Middle frontal gyrus (tissue), 1 donor: Measurements from ENCODE around the gene NOXA1.

Experiments
- DNase-seq: peaks from one replicate; pipeline ENCODE4 v3.0.0-alpha.2; 2015; ENCODE audit warnings: low spot score; ENCODE audit errors: extremely low spot score

The NOXA1 gene

GRCh38 chr9:137387114-137387890 lies 35.9 kb upstream of the NOXA1 start:
- no peak for DNase-seq

GRCh38 chr9:137387891-137388560 lies 35.2 kb upstream of the NOXA1 start:
- DNase-seq = no peak

GRCh38 chr9:137388589-137389427 lies 34.4 kb upstream of the NOXA1 start:
- DNase-seq = no peak

DNA sequence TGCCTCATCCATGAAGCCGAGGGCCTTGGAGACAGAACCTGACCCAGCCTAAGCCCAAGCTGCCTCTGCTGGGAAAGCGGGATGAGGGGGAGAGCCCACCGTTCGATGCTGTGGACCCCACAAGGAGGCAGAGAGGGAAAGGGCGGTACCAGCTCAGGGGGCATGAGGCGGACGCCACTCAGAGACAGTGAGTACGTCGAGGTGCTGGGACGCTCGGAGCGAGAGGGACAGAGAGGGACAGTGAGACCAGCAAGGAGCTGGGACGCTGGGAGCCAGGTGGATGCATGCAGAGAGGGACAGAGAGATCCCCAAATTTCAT lies 33.8 kb upstream of the NOXA1 start:
- no peak for DNase-seq

GRCh38 chr9:137390553-137391410 lies 32.4 kb upstream of the NOXA1 start:
- no peak for DNase-seq

DNA sequence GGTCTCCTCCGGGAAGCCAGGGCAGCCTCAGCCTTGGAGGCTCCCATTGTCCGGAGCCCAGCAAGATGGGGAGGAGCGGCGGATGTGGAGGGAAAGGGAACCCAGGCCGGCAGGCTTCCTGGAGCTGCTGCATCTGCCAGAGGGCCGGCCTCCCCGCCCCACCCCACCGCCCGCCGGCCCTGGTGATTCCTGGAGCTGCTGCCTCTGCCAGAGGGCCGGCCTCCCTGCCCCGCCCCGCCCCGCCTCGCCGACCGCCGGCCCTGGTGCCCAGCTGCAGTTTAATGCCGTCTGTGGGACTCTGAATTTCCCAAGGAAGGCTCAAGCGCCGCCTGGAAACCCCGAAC lies 31.8 kb upstream of the NOXA1 start:
- DNase-seq = no peak

- DNase-seq = no peak
These were observed 30.8 kb upstream of the NOXA1 start for GRCh38 chr9:137392232-137393007.

DNA sequence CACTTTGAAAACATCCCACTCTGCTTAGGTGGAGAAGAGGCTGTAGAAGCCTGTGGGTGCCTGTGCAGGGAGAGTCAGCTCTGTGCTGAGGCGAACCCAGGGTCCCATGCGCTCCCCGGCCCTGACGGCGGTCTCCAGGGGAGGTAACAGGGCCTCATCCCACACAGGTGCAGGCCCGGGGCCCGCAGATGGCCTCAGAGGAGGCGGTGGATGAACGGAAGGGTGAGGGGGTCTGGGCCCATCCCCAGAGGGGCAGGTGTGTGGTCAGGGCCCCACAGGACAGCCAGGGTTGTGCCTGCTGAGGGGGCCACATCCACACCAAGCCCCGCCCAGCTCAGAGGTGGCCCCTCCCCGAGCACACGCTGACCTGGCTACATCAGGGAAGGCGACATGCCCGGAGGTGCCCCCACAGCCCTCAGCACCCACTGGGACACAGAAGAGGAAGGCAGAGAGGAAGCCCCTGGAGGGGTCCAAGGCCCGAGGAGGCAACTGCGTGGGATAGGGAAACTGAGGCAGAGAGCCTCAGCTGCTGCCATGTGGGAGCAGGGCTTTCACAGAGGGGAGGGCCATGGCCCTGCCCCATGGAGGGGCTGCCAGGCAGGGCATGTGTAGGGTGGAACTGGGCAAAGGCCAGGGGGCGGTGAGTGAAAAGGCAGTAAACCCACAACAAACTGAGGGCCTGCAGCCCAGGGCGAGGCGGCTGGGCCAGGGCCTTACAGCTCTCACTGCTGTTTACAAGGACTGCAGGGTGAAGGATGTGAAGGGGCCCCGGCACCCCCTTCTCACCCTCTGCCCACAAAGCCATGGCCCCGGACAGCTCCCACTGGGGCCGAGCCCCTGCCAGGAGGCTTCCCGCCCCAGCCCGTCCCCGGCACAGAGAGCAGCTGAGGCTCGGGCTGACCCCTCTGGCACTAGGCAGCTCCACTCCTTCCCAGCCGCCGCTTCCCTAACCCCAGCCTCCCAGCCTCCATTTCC lies 29.7 kb upstream of the NOXA1 start:
- no peak for DNase-seq

GRCh38 chr9:137394866-137395665 lies 28.1 kb upstream of the NOXA1 start:
- DNase-seq = no peak

DNA sequence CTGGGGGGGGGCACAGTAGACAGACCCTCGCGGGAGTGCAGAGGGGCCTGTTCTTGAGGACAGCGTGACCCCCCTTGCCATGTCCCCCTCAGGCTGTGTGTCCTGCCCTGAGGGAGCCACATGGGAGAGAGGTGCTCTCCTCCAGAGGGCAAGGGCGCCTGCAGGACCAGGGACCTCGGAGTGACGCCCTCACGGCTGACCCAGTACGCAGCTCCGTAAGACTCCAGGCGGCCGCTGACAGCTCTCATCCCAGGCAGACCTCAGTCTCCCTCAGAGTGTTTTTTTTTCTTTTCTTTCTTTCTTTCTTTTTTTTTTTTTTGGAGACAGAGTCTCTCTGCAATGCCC lies 27.6 kb upstream of the NOXA1 start:
- no peak for DNase-seq

DNA sequence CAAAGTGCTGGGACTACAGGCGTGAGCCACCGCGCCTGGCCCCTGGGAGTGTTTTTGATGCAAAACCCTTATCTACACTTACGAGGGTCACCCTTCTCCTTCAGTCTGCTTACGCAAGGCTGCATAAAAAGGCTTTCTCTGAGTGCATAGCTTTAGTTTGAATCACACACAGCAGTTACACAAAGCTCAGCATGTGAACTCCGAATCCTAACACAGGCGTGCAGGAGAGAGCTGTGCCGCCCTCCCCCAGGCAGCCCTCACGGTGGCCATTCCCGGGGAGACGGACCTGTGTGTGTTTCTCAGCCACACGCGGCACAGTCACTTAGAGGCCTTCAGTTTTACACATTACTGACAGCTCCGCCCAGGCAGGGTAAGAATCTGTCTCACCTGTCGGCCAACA lies 27.0 kb upstream of the NOXA1 start:
- no peak for DNase-seq

GRCh38 chr9:137396634-137397367 lies 26.4 kb upstream of the NOXA1 start:
- no peak for DNase-seq

GRCh38 chr9:137397675-137398423 lies 25.3 kb upstream of the NOXA1 start:
- DNase-seq = no peak

DNA sequence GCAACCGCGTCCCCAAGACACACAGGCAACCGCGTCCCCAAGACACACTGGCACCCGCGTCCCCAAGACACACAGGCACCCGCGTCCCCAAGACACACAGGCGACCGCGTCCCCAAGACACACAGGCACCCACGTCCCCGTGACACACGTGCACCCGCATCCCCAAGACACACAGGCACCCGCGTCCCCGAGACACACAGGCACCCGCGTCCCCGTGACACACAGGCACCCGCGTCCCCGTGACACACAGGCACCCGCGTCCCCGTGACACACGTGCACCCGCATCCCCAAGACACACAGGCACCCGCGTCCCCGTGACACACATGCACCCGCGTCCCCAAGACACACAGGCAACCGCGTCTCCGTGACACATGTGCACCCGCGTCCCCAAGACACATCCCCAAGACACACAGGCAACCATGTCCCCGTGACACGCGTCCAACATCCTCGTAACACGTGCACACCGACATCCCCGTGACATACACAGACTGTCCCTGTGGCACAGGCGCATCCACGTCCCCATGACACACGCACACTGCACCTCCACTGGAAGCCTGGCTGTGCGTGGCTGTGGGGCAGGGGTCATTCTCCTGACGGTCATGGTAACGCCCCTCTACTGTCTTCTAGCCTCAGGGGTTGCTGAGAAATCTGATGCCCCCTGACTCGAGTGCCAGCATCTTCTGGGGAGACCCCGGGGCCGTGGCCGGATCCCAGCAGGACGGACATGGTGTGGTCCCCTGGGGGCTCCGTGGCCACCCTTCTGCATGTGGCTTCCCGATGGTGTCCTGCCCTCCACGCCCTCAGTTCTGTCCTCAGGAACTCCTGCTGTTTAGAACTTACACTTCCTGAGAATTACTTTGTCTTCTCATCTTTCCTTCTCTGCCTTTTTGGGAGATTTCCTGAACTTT lies 24.4 kb upstream of the NOXA1 start:
- DNase-seq = no peak

- no peak for DNase-seq
These were observed 20.4 kb upstream of the NOXA1 start for GRCh38 chr9:137402746-137403145.

DNA sequence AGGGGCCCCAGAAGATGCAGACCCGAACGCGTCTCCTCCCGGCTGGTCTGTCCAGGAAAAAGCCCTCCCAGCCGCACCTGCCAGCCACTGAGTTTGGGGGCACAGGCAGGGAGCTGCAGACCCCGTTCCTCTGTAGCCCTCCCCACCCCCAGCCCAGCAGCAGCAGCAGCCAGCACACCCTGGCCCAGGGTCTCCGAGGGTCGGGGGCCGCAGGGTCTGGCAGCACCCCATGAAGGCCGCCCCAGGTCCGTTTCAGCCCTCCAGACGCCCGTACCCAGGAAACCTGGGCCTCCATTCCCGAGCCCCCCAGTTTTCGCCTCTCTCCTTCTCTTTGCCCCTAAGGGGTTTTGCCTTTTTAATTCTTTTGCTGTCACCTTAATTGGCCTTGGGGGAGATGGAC lies 19.9 kb upstream of the NOXA1 start:
- DNase-seq = no peak
